Fibroblast of peridontal ligament (primary cell): ENCODE measurements around the gene CMYA5.
"Not testable (repeated sequence)": the region's sequence is repeated elsewhere in the genome, so short reads cannot be mapped to it uniquely, and the experiment has no call there.

Source experiments
- DNase-seq: peaks from one replicate; pipeline ENCODE4 v3.0.0-alpha.2; 2010; ENCODE audit errors: extremely low read depth

Gene CMYA5

DNA sequence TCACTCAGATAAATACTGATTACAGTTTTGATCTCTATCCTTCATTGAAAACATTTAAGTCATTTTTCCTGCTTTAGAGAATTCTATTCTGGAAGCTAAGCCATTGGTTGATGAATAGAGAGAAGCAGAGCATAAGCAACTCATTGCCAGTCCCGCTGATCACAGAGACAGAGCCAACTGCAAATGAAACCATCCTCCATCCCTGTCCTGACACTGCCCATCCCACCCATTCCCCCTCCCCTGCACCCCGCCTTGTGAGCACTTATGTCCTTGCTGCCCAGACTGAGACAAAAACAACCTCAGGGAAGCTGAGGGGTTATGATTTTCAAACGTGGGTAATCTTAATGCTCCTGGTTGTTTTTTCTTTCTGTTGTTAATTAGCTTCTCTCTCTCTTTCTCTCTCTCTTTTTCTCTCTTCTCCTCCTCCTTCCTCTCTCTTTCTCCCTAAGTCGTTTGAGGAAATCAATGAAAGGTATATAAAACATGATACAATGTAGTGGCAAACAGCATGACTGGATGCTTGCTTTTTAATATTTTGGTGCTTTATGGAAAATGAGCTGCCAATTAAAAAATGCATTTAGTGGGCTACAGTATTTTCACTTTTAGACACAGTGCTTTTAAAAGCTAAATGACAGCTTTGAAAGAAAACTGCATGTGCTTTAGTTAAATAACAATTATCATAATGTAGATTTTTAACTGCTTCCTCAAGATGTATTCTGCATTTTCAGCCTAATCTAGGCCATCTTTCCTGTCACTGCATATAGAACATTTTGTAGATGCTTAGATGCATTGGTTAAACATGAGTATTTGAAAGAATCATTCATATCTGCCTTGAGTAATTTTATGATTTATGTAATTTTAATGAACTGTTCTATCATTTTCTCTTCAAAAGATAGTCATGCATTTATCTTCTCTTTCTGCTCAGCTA is 57.3 kb downstream of the CMYA5 start:
- DNase-seq: no peak

DNA sequence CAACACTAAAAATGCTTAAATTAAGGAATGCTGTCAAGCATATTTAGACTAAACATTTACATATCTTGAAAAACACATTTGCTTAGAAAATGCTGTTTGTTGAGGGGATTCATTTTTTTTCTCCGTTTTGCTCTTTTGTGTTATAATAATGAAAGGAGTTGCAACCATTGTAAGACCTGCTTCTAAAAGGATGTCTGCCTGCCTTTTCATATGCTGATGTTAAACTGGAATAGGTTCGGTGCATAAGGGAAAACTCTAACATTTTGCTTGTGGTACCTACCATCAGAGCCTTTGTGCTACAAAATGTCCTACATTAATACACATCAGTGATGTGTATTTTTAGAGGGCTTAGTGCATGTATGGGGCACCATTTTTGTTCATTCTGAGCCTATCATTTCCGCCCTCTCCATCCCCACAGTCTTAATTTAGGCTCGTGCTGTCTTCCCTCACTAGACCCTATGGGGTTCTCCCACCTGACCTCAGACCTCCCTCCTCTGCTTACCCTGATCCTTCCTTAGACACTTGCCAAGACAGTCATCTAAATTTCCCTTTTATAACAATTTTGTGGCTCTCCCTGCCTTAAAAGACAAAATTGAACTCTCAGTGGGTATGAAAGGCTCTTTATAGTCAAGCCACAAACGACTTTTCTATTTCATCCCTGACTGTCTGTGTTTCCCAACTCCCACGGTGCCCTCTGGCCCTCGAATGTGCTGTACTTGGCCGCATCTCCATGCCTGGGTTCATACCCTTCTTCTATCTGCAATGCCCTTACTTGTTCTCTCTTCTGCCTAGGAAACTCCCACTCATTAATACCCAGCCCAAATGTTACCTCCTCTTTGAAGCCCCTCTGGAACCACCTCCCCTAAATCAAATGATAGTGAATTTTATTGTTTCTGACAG is 61.2 kb downstream of the CMYA5 start:
- DNase-seq: no peak

DNA sequence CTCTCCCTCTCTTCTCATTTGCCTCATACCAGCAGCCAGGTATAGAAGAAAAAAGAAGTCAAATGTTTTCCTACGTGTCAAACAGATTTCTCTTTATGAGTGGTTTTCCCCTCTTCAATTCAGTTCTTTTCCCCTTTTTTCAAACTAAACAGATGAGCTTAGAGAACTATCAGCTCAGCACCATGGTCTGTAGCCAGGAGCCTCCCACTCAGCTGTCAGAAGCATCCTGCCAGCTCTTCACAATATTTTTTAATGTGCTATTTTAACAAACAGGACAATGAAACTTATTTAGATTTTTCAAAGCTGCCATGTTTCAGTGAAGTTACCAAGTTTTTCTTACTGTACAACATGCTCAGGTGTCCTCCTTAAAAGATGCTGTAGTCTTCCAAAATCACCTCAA is 63.5 kb downstream of the CMYA5 start:
- DNase-seq: no peak

- DNase-seq: no peak
Observed at GRCh38 chr5:79753877-79754645, 64.4 kb downstream of the CMYA5 start.

DNA sequence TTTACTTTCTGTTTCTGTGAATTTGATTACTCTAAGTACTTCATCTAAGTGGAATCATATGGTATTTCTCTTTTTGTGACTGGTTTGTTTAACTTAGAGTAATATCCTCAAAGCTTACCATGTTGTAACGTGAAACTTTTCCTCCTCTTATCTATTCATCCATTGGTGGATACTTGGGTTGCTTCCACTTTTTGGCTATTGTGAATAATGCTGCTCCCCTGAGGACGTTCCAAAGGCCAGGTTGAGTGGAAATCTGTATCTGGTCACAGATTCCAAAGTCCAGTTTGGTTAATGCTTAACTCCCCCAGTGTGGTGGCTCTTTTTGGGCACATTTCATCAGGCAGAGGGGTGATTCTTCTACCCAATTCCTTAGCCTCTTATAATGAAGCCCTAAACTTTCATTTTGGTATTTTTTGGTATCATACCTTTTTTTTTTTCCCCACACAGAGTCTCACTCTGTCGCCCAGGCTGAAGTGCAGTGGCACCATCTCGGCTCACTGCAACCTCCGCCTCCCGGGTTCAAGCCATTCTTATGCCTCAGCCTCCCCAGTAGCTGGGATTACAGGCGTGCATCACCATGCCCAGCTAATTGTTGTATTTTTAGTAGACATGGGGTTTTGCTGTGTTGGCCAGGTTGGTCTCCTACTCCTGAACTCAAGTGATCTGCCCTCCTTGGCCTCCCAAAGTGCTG is 65.4 kb downstream of the CMYA5 start:
- peak; percentile 81 for DNase-seq

- DNase-seq: no peak
Observed at GRCh38 chr5:79756076-79756475, 66.4 kb downstream of the CMYA5 start.

- DNase-seq: peak; percentile 90
Observed at GRCh38 chr5:79759436-79759835, 69.8 kb downstream of the CMYA5 start.

DNA sequence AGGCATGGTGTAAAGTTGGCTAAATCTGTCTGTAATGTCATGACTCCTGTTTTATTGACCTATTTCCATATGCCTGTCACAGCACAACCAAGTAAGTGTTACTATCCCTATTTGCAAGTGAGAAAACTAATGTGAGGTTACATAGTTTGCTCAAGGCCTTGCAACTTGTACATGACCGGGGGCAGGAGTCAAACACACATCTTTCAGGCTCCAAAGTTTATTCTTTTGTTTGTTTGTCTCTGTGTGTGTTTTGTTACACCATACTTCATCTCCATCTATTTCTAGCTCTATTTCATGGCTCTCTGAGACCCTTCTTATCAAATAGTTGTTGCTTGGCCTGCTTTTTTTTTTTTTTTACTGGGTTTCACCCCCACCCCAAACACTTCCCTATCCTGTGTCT is 70.2 kb downstream of the CMYA5 start:
- DNase-seq: no peak

DNA sequence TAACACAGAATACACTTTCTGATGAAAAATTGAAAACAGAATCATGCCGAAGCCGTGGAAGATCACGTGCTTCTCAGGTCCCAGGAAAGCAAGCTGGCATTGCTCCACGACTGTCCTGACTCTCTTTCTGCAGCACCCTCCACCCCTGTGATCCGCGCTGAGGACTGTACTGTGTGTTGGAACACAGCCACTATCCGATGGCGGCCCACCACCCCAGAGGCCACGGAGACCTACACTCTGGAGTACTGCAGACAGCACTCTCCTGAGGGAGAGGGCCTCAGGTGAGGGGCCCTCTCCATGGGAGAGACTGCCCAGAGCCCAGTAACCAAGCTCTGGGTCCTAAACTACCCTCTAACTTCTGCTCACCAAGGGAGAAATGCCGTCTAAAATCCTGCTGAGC is 73.3 kb downstream of the CMYA5 start:
- DNase-seq: no peak

DNA sequence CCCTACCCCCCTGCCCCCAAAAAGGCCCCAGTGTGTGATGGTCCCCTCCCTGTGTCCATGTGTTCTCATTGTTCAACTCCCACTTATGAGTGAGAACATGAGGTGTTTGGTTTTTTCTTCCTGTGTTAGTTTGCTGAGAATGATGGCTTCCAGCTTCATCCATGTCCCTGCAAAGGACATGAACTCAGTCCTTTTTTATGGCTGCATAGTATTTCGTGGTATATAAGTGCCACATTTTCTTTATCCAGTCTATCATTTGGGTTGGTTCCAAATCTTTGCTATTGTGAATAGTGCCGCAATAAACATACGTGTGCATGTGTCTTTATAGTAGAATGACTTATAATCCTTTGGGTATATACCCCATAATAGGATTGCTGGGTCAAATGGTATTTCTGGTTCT is 74.5 kb downstream of the CMYA5 start:
- not testable (repeated sequence) for DNase-seq

DNA sequence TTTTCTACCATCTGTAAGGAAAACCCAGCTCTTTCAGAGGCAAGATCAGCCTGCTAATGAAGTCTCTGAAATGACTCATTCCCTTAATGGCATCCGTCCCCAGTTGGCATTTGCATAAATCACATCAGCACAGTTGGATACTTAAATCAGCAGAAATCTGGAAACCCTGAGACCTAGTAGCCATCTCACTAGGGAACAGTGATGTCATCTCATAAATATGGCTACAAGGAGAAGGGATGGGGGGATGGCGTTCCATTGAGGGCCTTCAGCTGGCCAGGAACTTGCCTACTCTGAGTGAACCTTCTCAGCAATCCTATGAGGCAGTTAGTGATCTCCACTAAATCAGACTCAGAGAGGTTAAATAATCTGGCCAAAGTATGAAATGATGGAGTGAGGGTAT is 81.8 kb downstream of the CMYA5 start:
- peak; percentile 90 for DNase-seq

DNA sequence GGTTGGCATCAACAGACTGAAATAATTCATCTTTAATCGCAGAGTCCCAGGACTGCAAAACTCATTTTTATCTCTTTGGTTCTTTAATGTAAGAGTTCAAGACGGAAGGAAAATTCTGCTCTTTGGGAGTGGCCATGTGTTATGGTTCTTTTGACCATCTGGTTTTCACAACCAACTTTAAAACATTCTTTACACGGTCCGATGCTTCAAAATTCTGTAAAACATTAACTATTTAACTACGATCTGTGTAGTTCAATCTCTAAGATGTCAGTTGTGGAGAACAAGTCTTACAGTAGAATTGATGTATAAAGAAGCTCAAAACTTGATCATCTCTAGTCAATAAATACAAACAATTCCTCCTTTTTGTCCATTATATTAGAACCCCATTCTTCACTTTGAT is 83.0 kb downstream of the CMYA5 start:
- DNase-seq: no peak

- DNase-seq: no peak
Observed at GRCh38 chr5:79773612-79774011, 84.0 kb downstream of the CMYA5 start.

DNA sequence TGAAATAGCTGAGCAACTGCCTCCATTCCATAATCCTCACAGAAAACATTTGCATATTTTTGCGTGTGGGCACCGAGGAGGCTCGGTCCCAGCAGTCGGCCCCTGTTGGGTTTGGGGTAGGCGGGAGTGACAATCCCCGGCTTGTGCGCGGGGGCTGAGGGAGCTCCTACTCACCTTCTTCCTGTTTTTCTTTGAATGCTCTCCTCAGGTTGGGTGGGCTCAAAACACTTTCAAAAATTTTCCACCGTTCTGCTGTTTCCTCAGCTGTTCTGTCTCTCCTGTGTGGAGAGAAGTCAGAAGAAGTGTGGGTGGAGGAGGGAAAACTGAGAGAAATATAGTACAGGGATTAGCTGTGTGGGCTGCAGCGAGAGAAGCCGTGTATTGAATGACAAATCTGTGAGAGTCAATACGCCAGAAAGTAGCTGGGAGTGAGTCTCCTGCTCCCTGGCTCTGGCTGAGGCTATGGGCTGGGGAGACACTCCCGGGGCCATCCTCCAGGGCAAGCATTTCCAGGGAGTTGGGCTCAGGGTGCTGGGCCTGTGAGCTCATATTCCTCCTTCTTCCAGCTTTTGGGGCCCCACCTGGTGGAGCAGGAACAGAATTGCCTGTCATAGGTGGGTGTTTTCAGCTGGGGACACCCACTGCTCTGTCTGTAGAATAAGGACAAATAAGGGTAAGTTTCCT is 84.7 kb downstream of the CMYA5 start:
- no peak for DNase-seq

DNA sequence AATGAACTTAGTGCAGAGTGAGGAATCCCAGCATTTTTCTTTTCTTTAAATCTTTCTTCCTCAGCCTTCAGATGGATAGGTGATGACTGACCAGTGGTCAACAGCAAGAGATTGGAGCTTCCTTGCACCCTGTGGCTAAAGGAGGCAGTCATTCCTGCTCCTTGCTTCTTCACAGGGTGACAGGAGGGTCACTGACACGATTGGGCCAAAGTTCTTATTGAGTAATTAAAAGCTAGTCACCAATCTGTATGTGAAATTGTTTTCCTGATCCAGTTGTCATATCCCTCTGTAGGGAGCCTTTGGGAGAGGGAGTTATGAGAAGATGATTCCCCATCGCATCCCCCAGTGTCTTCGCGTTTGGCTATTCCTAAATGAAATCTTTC is 85.2 kb downstream of the CMYA5 start:
- no peak for DNase-seq

DNA sequence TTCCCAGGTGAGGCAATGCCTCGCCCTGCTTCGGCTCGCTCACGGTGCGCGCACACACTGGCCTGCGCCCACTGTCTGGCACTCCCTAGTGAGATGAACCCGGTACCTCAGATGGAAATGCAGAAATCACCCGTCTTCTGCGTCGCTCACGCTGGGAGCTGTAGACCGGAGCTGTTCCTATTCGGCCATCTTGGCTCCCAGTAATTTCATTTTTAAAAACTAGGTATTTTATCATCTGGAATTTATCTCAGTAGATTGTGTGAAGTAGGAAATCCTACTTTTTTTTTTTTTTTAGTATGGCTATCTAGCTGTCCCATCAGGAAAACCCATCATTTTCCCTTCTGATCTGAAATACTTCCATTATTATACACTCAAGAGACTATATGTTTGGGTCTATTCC is 95.1 kb downstream of the CMYA5 start:
- DNase-seq: not testable (repeated sequence)

DNA sequence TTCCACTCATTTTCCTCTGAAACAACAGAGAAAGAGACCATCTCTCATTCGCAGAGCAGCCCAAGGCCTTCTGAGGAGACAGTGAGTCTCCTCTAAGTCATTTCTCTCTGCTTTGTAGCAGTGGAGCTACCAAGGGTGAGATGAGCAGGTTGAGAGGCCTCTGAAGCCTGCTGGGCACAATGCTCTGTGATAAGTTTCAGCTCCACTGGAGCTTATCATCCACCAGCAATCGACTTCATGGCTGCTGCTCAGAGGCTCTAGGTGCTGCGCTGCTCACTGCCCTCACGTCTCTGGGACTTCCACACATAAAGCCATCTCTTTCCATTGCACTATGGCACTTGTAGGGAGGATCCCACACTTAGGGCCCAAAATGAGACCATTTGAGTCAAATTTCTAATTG is 96.3 kb downstream of the CMYA5 start:
- no peak for DNase-seq

DNA sequence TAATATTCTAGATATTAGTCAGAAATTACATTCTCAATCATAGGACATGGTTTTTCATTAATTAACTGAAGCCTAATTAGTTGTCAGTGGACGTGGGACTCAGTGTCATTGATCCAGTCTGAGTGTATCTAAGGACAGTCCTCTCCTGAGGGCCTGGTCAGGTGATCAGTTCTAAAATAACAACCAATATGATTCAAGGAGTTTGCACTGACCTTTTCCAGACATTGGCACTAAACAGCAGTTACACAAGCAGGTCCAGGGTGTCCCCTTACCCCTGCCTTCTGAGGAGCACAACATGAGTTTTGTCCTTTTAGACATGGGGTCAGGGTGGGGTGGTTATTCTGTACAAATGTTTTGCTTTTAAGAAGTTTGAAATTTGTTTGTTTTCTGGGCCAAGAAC is 97.8 kb downstream of the CMYA5 start:
- DNase-seq: no peak

DNA sequence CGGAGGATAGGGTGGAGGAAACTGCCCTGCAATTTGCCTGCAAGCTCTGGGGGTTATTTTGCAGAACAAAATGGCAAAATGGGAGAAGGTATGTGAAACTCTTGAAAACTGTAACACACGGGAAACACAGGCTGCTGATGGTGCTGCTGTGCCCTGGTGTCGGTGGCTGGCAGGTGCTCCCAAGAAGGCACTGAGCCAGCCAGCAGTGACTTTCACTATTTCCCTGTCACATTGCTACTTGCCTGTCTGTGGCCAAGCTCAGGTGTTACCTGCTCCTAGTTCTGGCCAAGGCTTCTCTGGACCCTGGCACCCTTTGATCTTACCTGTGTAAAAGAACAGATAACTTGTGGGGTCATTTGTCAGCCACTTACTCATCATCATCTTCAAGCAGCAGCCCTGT is 102.2 kb downstream of the CMYA5 start:
- DNase-seq: no peak

DNA sequence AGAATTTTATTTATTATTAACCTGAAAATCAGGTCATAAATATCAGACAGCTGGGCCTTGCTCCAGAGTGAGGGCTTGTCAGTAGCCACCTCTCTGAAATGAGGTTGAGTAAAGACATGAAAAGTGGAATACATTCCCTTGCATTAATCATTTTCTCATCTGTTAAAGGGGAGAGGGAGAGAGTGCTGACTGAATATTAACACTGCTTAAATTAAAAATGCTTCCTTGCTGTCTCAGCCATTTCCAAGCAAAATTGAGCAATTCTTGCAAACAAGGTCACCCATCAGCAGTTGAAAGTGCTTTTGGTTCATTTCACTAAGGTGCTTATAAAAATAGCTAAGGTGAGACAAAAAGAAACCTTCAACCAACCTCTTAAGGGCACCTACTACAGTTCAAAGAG is 102.8 kb downstream of the CMYA5 start:
- DNase-seq: no peak

GRCh38 chr5:79793304-79793703 is 103.7 kb downstream of the CMYA5 start:
- no peak for DNase-seq
